Measurements from ENCODE around the gene BST1.

GRCh38 chr4:15717086-15717485 is 14.2 kb downstream of the BST1 start:
- no peak for TF ChIP-seq CTCF (IDR thresholded peaks at IDR 0.05)
- no peak for TF ChIP-seq POLR2A (IDR thresholded peaks at IDR 0.05)
- TF ChIP-seq EP300 (IDR thresholded peaks at IDR 0.05): no peak
- TF ChIP-seq POLR2AphosphoS5 (IDR thresholded peaks at IDR 0.05): no peak

Data from upper lobe of left lung (tissue), 4 donors.